GM18526 (cell line): ENCODE measurements around the gene SYT9.

Experiments used
- POLR2A ChIP-seq: IDR thresholded peaks from 3 replicates; pipeline ENCODE4 v1.6.1; 2011; ENCODE audit not compliant: insufficient read length; ENCODE audit errors: extremely low read depth

Gene SYT9

GRCh38 chr11:7489376-7489775, 237.7 kb downstream of the SYT9 start:
- no peak for TF ChIP-seq POLR2A

GRCh38 chr11:7490054-7490453, 238.3 kb downstream of the SYT9 start:
- no peak for TF ChIP-seq POLR2A

- TF ChIP-seq POLR2A, result no peak
These were observed 238.8 kb downstream of the SYT9 start for GRCh38 chr11:7490535-7490934.

GRCh38 chr11:7492253-7492652, 240.5 kb downstream of the SYT9 start:
- no peak for TF ChIP-seq POLR2A

- no peak for TF ChIP-seq POLR2A
These were observed 242.0 kb downstream of the SYT9 start for GRCh38 chr11:7493670-7494069.

- TF ChIP-seq POLR2A, result no peak
These were observed 242.5 kb downstream of the SYT9 start for GRCh38 chr11:7494086-7494745.

- TF ChIP-seq POLR2A, result no peak
These were observed 244.3 kb downstream of the SYT9 start for GRCh38 chr11:7495882-7496551.

GRCh38 chr11:7498193-7498592, 246.5 kb downstream of the SYT9 start:
- TF ChIP-seq POLR2A, result no peak

- TF ChIP-seq POLR2A, result no peak
These were observed 247.4 kb downstream of the SYT9 start for GRCh38 chr11:7499081-7499480.

- TF ChIP-seq POLR2A, result no peak
These were observed 248.5 kb downstream of the SYT9 start for GRCh38 chr11:7500251-7500650.

GRCh38 chr11:7501251-7501650, 249.5 kb downstream of the SYT9 start:
- no peak for TF ChIP-seq POLR2A

- TF ChIP-seq POLR2A, result no peak
These were observed 250.2 kb downstream of the SYT9 start for GRCh38 chr11:7501894-7502293.

GRCh38 chr11:7506243-7506642, 254.5 kb downstream of the SYT9 start:
- no peak for TF ChIP-seq POLR2A

- no peak for TF ChIP-seq POLR2A
These were observed 256.4 kb downstream of the SYT9 start for GRCh38 chr11:7508087-7508486.

- TF ChIP-seq POLR2A, result no peak
These were observed 258.3 kb downstream of the SYT9 start for GRCh38 chr11:7509966-7510365.

- no peak for TF ChIP-seq POLR2A
These were observed 259.7 kb downstream of the SYT9 start for GRCh38 chr11:7511401-7511800.
